ENCODE measurements around the gene IRF1. TPM values are rescaled to one million over a fixed set of nuclear protein-coding genes. Genes with fewer than 3 reads are reported as not detected.

The IRF1 gene
- polyA plus RNA-seq, 3 donors: 125 to 363 (median 129) TPM

DNA sequence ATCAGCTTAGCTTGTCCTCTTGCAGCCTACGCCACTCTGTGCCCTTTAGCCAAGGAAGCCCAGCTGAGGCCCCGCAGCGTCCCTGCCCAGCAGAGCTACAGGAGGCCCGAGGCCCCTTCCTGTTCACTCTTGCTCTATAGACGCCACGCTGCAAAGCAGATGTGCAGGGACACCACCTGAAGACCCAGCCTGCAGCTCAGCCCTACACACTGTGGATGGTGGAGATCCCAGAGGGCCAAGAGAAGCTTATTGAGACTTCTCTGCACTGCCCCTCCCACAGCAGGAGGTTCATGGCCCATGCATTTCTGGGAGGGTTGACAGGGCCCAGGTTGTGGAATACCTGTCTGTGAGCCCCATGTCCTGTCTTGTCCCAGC is 33.6 kb downstream of the IRF1 start:
- Mint-ChIP-seq H3K4me1 (peaks cover 98% of the 10 kb centered on the region), H3K27ac (peak overlapping the region; percentile 99 to 100 (median 100)), H3K27me3 (ENCODE audit: low read depth in 3 of 3) (peaks cover 0 to 10% (median 0%) of the 10 kb centered on the region in 3 donors), H3K4me3 (no peak overlapping the region), H3K9me3 (peaks cover 0 to 4% (median 0%) of the 10 kb centered on the region in 7 donors), H3K36me3 (peaks cover 27 to 31% of the 10 kb centered on the region in 2 donors)
- H4K20me1 ChIP-seq (ENCODE audit: insufficient read depth, low read length): no peaks in the 10 kb centered on the region
- no peak for DNase-seq
- H3K4me3 ChIP-seq (replicated peaks in 1 of 3; ENCODE audit: low read depth in 2 of 3, low read length in 3 of 3): peak overlapping the region in 1 of 3 experiments; percentile 33
- 5% methylated on average over 6 of the region's 6 CpGs for WGBS (ENCODE audit: insufficient coverage)
- TF ChIP-seq, protein P1, sequence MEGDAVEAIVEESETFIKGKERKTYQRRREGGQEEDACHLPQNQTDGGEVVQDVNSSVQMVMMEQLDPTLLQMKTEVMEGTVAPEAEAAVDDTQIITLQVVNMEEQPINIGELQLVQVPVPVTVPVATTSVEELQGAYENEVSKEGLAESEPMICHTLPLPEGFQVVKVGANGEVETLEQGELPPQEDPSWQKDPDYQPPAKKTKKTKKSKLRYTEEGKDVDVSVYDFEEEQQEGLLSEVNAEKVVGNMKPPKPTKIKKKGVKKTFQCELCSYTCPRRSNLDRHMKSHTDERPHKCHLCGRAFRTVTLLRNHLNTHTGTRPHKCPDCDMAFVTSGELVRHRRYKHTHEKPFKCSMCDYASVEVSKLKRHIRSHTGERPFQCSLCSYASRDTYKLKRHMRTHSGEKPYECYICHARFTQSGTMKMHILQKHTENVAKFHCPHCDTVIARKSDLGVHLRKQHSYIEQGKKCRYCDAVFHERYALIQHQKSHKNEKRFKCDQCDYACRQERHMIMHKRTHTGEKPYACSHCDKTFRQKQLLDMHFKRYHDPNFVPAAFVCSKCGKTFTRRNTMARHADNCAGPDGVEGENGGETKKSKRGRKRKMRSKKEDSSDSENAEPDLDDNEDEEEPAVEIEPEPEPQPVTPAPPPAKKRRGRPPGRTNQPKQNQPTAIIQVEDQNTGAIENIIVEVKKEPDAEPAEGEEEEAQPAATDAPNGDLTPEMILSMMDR (IDR thresholded peaks at IDR 0.05): no peak
- H3K36me3 ChIP-seq (replicated peaks in 1 of 2; ENCODE audit: control insufficient read depth in 1 of 2, insufficient read depth in 2 of 2, low read length in 2 of 2): no peaks in the 10 kb centered on the region
- no peaks in the 10 kb centered on the region for H3K9me3 ChIP-seq (replicated peaks in 1 of 2; ENCODE audit: control insufficient read depth in 1 of 2, insufficient read depth in 1 of 2, low read length in 2 of 2)
- H3K4me1 ChIP-seq (ENCODE audit: control insufficient read depth in 1 of 2, insufficient read depth in 2 of 2, low read length in 2 of 2): peaks cover 94 to 98% of the 10 kb centered on the region in 2 donors
- peaks cover 16% of the 10 kb centered on the region for H3K79me2 ChIP-seq (ENCODE audit: insufficient read depth, low read length)
- peak overlapping the region; percentile 57 for H3K4me2 ChIP-seq (replicated peaks; ENCODE audit: extremely low read depth, low read length, poor library complexity, severe bottlenecking)
- peak overlapping the region; percentile 24 for H2AFZ ChIP-seq (ENCODE audit: insufficient read depth, low read depth, low read length, poor library complexity, severe bottlenecking)
- H3K27me3 ChIP-seq (ENCODE audit: control insufficient read depth in 2 of 2, insufficient read depth in 2 of 2, low read length in 2 of 2): no peaks in the 10 kb centered on the region
- peak overlapping the region; percentile 82 for H3K9ac ChIP-seq (ENCODE audit: insufficient read depth, low read length, poor library complexity, severe bottlenecking)
- H3K27ac ChIP-seq (ENCODE audit: low read depth in 1 of 2, low read length in 2 of 2): peak overlapping the region; percentile 99
- intact Hi-C loops (cut with micrococcal nuclease): loop anchor here in 1 of 2 donors (2.0 kb wide), 2 partner anchors 18 to 30 kb away; no protein-coding TSS in a partner anchor

DNA sequence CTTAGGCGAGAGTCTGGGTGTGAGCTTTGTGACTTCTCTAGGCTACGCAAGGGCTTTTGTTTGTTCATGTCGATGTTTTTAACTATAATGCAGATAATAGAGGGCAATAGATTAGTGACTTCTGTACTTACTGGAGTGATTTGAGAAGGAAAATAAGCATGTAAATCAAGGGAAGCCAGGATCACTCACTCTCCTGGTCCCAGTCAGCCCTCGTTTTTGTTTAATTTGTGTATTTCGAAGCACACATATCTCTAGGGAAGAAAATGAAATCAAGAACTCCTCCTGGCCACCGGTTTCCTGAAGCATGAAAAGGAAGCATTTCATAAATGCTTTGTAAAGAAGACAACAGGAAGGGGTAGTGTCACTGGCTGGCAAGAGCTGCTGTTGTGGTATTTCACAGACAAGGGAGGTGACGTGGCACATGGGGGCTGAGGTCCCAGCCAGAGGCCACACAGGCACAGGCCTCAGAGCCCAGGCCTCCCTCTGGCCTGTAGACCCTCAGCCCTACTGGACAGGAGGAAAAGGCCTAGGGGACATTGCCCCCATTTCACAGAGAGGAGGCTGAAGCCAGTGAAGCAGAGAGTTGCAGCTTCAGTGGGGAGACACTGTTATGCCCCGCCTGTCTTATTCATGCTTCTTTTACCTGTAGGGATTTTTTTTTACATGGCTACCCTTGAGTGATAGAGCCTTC is 34.1 kb downstream of the IRF1 start:
- Histone ChIP-seq H3K27me3 (ENCODE audit: control insufficient read depth in 2 of 2, insufficient read depth in 2 of 2, low read length in 2 of 2) (no peaks in the 10 kb centered on the region), H3K9ac (ENCODE audit: insufficient read depth, low read length, poor library complexity, severe bottlenecking) (peak overlapping the region; percentile 82), H2AFZ (ENCODE audit: insufficient read depth, low read depth, low read length, poor library complexity, severe bottlenecking) (peak overlapping the region; percentile 30), H4K20me1 (ENCODE audit: insufficient read depth, low read length) (no peaks in the 10 kb centered on the region), H3K4me1 (ENCODE audit: control insufficient read depth in 1 of 2, insufficient read depth in 2 of 2, low read length in 2 of 2) (peaks cover 88 to 93% of the 10 kb centered on the region in 2 donors), H3K79me2 (ENCODE audit: insufficient read depth, low read length) (peaks cover 16% of the 10 kb centered on the region), H3K27ac (ENCODE audit: low read depth in 1 of 2, low read length in 2 of 2) (peak overlapping the region; percentile 99), H3K9me3 (replicated peaks in 1 of 2; ENCODE audit: control insufficient read depth in 1 of 2, insufficient read depth in 1 of 2, low read length in 2 of 2) (no peaks in the 10 kb centered on the region), H3K4me3 (replicated peaks in 1 of 3; ENCODE audit: low read depth in 2 of 3, low read length in 3 of 3) (peak overlapping the region; percentile 1 to 55 (median 16)), H3K4me2 (replicated peaks; ENCODE audit: extremely low read depth, low read length, poor library complexity, severe bottlenecking) (peak overlapping the region; percentile 57), H3K36me3 (replicated peaks in 1 of 2; ENCODE audit: control insufficient read depth in 1 of 2, insufficient read depth in 2 of 2, low read length in 2 of 2) (peaks cover 0 to 4% of the 10 kb centered on the region in 2 donors)
- TF ChIP-seq, protein P1 (IDR thresholded peaks at IDR 0.05): no peak
- 0% methylated on average over 3 of the region's 8 CpGs for WGBS (ENCODE audit: insufficient coverage)
- H3K4me3 Mint-ChIP-seq: peak overlapping the region; percentile 62 to 74
- DNase-seq: peak; percentile 86 to 95 (median 91)
- peaks cover 0 to 10% (median 0%) of the 10 kb centered on the region in 3 donors for H3K27me3 Mint-ChIP-seq (ENCODE audit: low read depth in 3 of 3)
- peaks cover 25 to 32% of the 10 kb centered on the region in 2 donors for H3K36me3 Mint-ChIP-seq
- H3K9me3 Mint-ChIP-seq: peaks cover 0 to 4% (median 0%) of the 10 kb centered on the region in 7 donors
- H3K27ac Mint-ChIP-seq: peak overlapping the region; percentile 99 to 100 (median 100)
- intact Hi-C loops (cut with micrococcal nuclease): loop anchor here in 1 of 2 donors (2.0 kb wide), 2 partner anchors 18 to 30 kb away; no protein-coding TSS in a partner anchor
- H3K4me1 Mint-ChIP-seq: peaks cover 93% of the 10 kb centered on the region
